ENCODE data around the gene CHRM1.

The CHRM1 gene

GRCh38 chr11:62921573-62922188, 518 bp upstream of the CHRM1 start:
- Histone ChIP-seq H2BK15ac (replicated peaks; ENCODE audit: low read depth) (no peak overlapping the region), H3K4me3 (ENCODE audit: low read length) (no peak overlapping the region), H2BK120ac (ENCODE audit: low read depth, low read length) (no peak overlapping the region), H3K9ac (ENCODE audit: low read length) (no peak overlapping the region), H4K5ac (ENCODE audit: low read length) (no peak overlapping the region), H3K79me1 (ENCODE audit: low read length) (no peaks in the 10 kb centered on the region), H3K27me3 (ENCODE audit: insufficient read depth, low read length, poor library complexity) (peaks cover 14% of the 10 kb centered on the region), H3K18ac (ENCODE audit: low read length) (no peak overlapping the region), H3K4ac (ENCODE audit: low read depth, low read length) (no peak overlapping the region), H3K4me2 (ENCODE audit: low read length) (no peak overlapping the region), H4K8ac (ENCODE audit: low read depth, low read length) (no peak overlapping the region), H3K79me2 (ENCODE audit: control insufficient read depth, insufficient read depth, low read length) (no peaks in the 10 kb centered on the region), H2BK5ac (ENCODE audit: low read length) (no peak overlapping the region), H2AK5ac (ENCODE audit: low read length) (no peak overlapping the region), H3K4me1 (ENCODE audit: control insufficient read depth, low read depth, low read length) (peaks cover 2% of the 10 kb centered on the region), H3K27ac (ENCODE audit: low read depth, low read length) (no peak overlapping the region), H3K56ac (ENCODE audit: low read length) (no peak overlapping the region), H3K23ac (ENCODE audit: low read length) (no peak overlapping the region), H3K36me3 (ENCODE audit: control insufficient read depth, insufficient read depth, low read length) (no peaks in the 10 kb centered on the region)
- whole genome bisulfite sequencing (ENCODE audit: extremely low coverage, insufficient coverage, low lambda C conversion rate): no CpG with 5 or more reads among the region's 19 CpGs
- DNase-seq: no peak

GRCh38 chr11:62919898-62920640, 1.1 kb downstream of the CHRM1 start:
- Histone ChIP-seq H3K27me3 (ENCODE audit: insufficient read depth, low read length, poor library complexity) (peaks cover 5% of the 10 kb centered on the region), H3K36me3 (ENCODE audit: control insufficient read depth, insufficient read depth, low read length) (no peaks in the 10 kb centered on the region), H3K27ac (ENCODE audit: low read depth, low read length) (no peak overlapping the region), H2BK120ac (ENCODE audit: low read depth, low read length) (no peak overlapping the region), H4K5ac (ENCODE audit: low read length) (no peak overlapping the region), H3K18ac (ENCODE audit: low read length) (no peak overlapping the region), H3K23ac (ENCODE audit: low read length) (no peak overlapping the region), H2BK15ac (replicated peaks; ENCODE audit: low read depth) (no peak overlapping the region), H3K4me1 (ENCODE audit: control insufficient read depth, low read depth, low read length) (peaks cover 2% of the 10 kb centered on the region), H3K79me1 (ENCODE audit: low read length) (no peaks in the 10 kb centered on the region), H3K4me2 (ENCODE audit: low read length) (no peak overlapping the region), H3K9ac (ENCODE audit: low read length) (no peak overlapping the region), H4K8ac (ENCODE audit: low read depth, low read length) (no peak overlapping the region), H2BK5ac (ENCODE audit: low read length) (no peak overlapping the region), H2AK5ac (ENCODE audit: low read length) (no peak overlapping the region), H3K56ac (ENCODE audit: low read length) (no peak overlapping the region), H3K4me3 (ENCODE audit: low read length) (no peak overlapping the region), H3K4ac (ENCODE audit: low read depth, low read length) (no peak overlapping the region), H3K79me2 (ENCODE audit: control insufficient read depth, insufficient read depth, low read length) (no peaks in the 10 kb centered on the region)
- no CpG with 5 or more reads among the region's 11 CpGs for WGBS (ENCODE audit: extremely low coverage, insufficient coverage, low lambda C conversion rate)
- no peak for DNase-seq

- Histone ChIP-seq H3K23ac (ENCODE audit: low read length) (no peak overlapping the region), H2BK120ac (ENCODE audit: low read depth, low read length) (no peak overlapping the region), H3K27me3 (ENCODE audit: insufficient read depth, low read length, poor library complexity) (peaks cover 5% of the 10 kb centered on the region), H3K79me1 (ENCODE audit: low read length) (no peaks in the 10 kb centered on the region), H3K36me3 (ENCODE audit: control insufficient read depth, insufficient read depth, low read length) (no peaks in the 10 kb centered on the region), H2BK5ac (ENCODE audit: low read length) (no peak overlapping the region), H4K5ac (ENCODE audit: low read length) (no peak overlapping the region), H3K18ac (ENCODE audit: low read length) (no peak overlapping the region), H3K9ac (ENCODE audit: low read length) (no peak overlapping the region), H3K4ac (ENCODE audit: low read depth, low read length) (no peak overlapping the region), H3K4me3 (ENCODE audit: low read length) (no peak overlapping the region), H3K4me2 (ENCODE audit: low read length) (no peak overlapping the region), H4K8ac (ENCODE audit: low read depth, low read length) (no peak overlapping the region), H3K79me2 (ENCODE audit: control insufficient read depth, insufficient read depth, low read length) (no peaks in the 10 kb centered on the region), H2AK5ac (ENCODE audit: low read length) (peak overlapping the region; percentile 51), H3K27ac (ENCODE audit: low read depth, low read length) (no peak overlapping the region), H2BK15ac (replicated peaks; ENCODE audit: low read depth) (no peak overlapping the region), H3K56ac (ENCODE audit: low read length) (no peak overlapping the region), H3K4me1 (ENCODE audit: control insufficient read depth, low read depth, low read length) (peaks cover 2% of the 10 kb centered on the region)
- no CpG with 5 or more reads among the region's 10 CpGs for WGBS (ENCODE audit: extremely low coverage, insufficient coverage, low lambda C conversion rate)
- no peak for DNase-seq
These were observed 1.7 kb downstream of the CHRM1 start for GRCh38 chr11:62919476-62919875.

GRCh38 chr11:62918531-62918930, 2.6 kb downstream of the CHRM1 start:
- no CpG with 5 or more reads among the region's 5 CpGs for WGBS (ENCODE audit: extremely low coverage, insufficient coverage, low lambda C conversion rate)
- Histone ChIP-seq H3K9ac (ENCODE audit: low read length) (no peak overlapping the region), H2BK120ac (ENCODE audit: low read depth, low read length) (no peak overlapping the region), H3K56ac (ENCODE audit: low read length) (peak overlapping the region; percentile 18), H2AK5ac (ENCODE audit: low read length) (no peak overlapping the region), H4K8ac (ENCODE audit: low read depth, low read length) (no peak overlapping the region), H3K18ac (ENCODE audit: low read length) (no peak overlapping the region), H3K79me1 (ENCODE audit: low read length) (no peaks in the 10 kb centered on the region), H3K4me1 (ENCODE audit: control insufficient read depth, low read depth, low read length) (peaks cover 2% of the 10 kb centered on the region), H3K23ac (ENCODE audit: low read length) (no peak overlapping the region), H2BK5ac (ENCODE audit: low read length) (no peak overlapping the region), H3K4ac (ENCODE audit: low read depth, low read length) (no peak overlapping the region), H3K36me3 (ENCODE audit: control insufficient read depth, insufficient read depth, low read length) (no peaks in the 10 kb centered on the region), H3K27ac (ENCODE audit: low read depth, low read length) (no peak overlapping the region), H3K27me3 (ENCODE audit: insufficient read depth, low read length, poor library complexity) (no peaks in the 10 kb centered on the region), H2BK15ac (replicated peaks; ENCODE audit: low read depth) (no peak overlapping the region), H3K79me2 (ENCODE audit: control insufficient read depth, insufficient read depth, low read length) (no peaks in the 10 kb centered on the region), H3K4me3 (ENCODE audit: low read length) (no peak overlapping the region), H3K4me2 (ENCODE audit: low read length) (no peak overlapping the region), H4K5ac (ENCODE audit: low read length) (no peak overlapping the region)
- DNase-seq: peak; percentile 78

- H3K79me2 ChIP-seq (ENCODE audit: control insufficient read depth, insufficient read depth, low read length): no peaks in the 10 kb centered on the region
- H3K4me3 ChIP-seq (ENCODE audit: low read length): no peak overlapping the region
- WGBS (ENCODE audit: extremely low coverage, insufficient coverage, low lambda C conversion rate): no CpG with 5 or more reads among the region's 11 CpGs
- no peaks in the 10 kb centered on the region for H3K79me1 ChIP-seq (ENCODE audit: low read length)
- H2AK5ac ChIP-seq (ENCODE audit: low read length): no peak overlapping the region
- no peak overlapping the region for H3K4ac ChIP-seq (ENCODE audit: low read depth, low read length)
- no peak overlapping the region for H3K23ac ChIP-seq (ENCODE audit: low read length)
- no peak overlapping the region for H2BK120ac ChIP-seq (ENCODE audit: low read depth, low read length)
- no peak overlapping the region for H2BK5ac ChIP-seq (ENCODE audit: low read length)
- H3K36me3 ChIP-seq (ENCODE audit: control insufficient read depth, insufficient read depth, low read length): no peaks in the 10 kb centered on the region
- no peaks in the 10 kb centered on the region for H3K4me1 ChIP-seq (ENCODE audit: control insufficient read depth, low read depth, low read length)
- no peak overlapping the region for H3K9ac ChIP-seq (ENCODE audit: low read length)
- no peak overlapping the region for H4K8ac ChIP-seq (ENCODE audit: low read depth, low read length)
- no peak overlapping the region for H2BK15ac ChIP-seq (replicated peaks; ENCODE audit: low read depth)
- no peaks in the 10 kb centered on the region for H3K27me3 ChIP-seq (ENCODE audit: insufficient read depth, low read length, poor library complexity)
- no peak overlapping the region for H3K18ac ChIP-seq (ENCODE audit: low read length)
- DNase-seq: no peak
- no peak overlapping the region for H3K4me2 ChIP-seq (ENCODE audit: low read length)
- no peak overlapping the region for H3K56ac ChIP-seq (ENCODE audit: low read length)
- H3K27ac ChIP-seq (ENCODE audit: low read depth, low read length): no peak overlapping the region
- no peak overlapping the region for H4K5ac ChIP-seq (ENCODE audit: low read length)
These were observed 3.2 kb downstream of the CHRM1 start for GRCh38 chr11:62917906-62918502.
